Fibroblast of skin of right biceps (primary cell): ENCODE results near the gene ATOH8.
A peak's percentile ranks its signal among the peaks of the same experiment; 100 is the strongest.

Source experiments
- DNase-seq: peaks from one replicate; pipeline ENCODE4 v3.0.0-alpha.2; 2013

Gene ATOH8

DNA sequence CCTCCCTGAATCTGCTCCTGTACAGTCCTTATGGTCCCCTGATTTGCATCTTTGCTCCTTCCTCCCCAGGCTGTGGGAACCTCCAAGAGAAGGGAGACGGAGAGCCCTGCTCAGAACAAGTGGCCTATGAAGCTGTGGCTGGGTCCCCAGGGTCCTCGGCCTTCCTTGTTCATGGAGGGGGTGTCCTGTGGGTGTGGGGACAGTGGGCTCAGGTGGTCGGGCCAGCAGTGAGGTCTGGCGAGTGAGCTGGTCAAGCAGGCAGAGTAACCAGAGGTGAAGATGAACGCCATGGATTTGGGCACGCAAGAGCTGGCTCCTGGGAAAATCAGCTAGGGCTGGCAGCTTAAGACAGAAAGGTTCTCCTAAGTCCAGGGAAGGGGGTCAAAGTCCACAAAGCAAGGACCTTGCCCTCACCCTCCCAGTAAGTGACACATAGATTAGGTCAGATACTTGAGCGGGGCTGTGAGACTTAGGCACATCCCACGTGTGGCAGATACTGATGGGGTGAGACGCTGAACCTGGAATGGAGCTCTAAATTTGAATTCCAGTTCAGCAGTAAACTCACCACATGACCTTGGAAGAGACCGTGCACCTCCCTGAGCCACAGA lies 34.8 kb upstream of the ATOH8 start:
- DNase-seq, result no peak

DNA sequence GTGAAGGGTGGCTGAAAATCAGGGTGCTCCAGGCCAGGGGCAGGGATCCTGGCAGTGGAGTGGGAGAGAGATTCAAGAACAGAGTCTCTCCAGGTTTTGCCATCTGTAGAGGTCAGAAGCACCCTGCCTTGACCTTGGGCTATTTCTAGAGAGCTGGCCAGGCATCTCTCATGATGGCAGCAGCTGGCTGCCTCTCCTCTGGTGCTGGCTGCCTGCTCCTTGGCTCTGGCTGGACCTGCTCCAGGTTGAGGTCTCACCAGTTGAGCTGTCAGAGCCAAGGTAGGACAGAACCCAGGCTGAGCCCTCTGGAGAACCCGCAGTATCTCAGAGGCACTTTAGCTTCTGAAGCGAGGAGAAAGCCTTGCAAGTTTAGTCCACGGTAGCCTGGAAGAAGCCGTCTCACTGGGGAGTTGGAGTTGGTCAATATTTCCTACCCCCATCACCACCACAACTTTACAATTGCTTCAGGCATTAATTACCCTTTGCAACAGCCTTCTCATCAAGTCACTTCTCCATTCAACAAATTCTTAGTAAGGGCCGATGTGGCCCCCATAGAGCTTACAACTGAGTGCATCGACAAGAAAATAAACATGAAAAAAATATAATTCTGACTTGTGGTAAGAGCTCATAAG lies 34.1 kb upstream of the ATOH8 start:
- DNase-seq, result no peak

DNA sequence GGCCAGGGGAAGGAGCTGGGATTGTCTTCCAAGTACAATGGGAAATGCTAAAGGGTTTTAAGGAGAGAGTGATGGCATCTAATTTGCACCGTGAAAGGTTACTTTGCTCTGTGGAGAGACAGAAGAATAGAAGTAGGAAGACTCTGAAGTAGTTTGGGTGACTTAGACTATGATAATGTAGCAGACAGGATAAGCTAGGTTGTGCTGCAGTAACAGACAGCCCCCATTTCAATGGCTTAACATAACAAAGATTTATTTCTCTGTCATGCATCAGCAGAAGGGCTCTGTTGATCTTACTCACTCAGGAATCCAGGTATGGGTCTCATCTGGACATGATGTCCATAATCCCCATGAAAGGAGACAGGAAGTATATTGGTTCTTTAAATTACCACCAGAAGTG lies 33.3 kb upstream of the ATOH8 start:
- no peak for DNase-seq

DNA sequence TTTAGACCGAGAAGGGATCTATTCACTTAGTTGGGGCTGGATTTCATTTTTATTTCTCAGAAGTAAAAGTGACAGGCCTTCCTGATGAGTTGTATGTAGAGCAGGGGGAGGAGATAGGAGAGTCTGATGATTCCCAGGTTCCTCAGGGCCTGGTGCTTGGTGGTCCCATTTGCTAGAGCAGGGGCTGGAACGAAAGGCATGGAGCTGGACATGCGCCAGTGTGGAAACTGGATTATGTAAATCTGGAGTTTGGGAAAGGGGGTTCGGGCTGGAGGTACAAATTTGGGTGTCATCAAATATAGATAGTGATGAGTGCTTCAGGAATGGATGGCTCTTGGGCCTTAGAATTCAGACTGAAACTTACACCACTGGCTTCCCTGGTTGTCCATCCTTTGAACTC lies 32.1 kb upstream of the ATOH8 start:
- DNase-seq, result no peak

DNA sequence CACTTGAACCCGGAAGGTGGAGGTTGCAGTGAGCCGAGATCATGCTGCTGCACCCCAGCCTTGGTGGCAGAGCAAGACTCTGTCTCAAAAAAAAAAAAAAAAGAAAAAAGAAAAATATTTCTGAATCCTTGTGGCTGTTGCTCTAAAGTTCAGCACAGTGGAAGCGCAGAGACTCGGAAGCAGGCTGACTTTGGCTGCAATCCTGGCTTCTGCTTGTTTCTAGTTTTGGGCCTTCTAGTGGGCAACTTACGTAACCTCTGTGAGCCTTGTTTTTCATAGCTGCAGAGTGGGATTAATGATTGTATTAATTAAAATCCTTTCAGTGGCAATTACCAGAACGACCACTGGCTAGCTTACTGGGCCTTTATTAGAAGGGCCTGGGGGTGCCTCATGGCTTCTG lies 31.3 kb upstream of the ATOH8 start:
- DNase-seq, result no peak

DNA sequence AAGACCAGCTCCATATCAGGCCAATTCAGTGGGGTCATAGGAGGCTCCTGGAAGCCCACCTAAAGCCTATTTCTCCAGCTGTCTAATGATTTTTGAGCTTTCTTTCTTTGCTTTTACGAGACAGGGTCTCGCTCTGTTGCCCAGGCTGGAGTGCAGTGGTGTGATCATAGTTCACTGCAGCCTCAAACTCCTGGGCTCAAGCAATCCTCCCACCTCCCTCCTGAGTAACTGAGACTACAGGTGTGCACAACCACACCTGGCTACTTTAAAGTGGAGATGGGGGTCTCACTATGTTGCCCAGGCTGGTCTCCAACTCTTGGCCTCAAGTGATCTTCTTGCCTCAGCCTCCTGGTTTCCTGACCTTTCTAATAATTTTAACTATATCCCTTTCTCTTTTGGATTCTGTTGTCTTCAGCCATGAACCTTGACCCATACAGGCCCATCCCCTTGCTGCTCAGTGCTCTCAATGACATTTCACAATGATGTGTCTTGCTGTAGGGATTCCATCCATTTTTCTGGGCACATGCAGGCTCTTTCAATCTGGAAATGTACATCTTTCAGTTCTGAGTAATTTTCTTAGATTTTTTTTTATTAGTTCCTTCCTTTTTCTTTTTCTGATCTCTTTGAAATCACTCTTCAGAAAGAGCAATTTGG lies 30.0 kb upstream of the ATOH8 start:
- peak; percentile 47 for DNase-seq

DNA sequence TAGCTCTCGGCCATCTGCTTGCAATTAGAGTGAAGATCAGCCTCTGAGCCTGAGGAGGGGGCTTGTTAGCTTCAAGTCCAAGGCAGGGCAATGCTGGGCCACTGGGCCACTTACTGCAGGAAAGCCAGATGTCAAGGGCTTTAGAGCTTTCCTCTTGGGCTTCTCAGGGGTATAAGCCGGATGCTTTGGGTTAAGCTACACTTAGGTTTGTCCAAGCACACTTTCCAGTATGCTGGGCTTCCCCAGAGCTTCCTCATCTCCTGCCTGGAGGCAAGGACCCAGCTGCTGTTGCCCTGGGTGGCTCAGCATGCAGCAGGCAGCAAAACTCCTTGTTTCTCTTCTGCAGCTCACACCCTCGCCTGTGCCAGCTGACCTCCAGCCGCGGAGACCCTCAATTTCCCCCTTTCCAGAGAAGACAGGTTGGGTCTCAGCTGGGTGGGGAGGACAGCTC lies 29.0 kb upstream of the ATOH8 start:
- no peak for DNase-seq

DNA sequence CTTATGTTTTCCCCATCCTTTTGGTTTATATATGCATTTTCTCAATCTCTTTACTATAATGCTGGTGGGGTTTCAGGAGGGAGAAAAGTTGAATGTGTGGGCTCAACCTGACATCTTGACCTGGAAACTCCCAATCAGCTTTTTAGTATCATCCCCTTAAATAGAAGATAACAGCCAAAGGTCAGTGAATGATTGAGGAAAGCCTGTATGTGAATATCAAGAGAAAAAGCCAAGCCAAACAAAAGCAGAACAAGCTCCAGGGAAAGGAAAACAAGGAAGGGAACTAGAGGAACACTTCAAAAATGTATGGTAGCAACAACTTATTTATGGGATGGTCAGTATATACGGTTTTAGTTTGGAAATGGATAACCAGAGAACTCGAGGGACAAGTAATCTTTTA lies 28.3 kb upstream of the ATOH8 start:
- no peak for DNase-seq

DNA sequence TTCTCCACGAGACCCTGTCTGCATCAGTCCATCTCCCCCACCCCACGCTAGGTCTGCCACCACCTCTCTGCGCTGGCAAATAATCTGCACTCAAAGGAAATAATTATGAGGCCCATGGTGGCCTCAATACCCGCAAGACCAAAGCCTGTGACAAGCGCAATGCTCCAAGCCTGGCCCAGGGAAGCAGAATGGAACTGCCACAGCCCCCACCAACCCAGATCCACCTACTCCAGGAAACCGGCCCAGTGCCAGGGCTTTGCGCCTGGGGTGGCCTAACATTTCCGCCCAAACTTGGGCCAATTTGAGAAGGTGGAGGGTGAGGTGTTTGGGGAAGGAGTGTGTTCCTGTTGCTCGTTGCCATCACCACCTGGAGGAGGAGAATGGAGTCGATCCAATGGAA lies 26.0 kb upstream of the ATOH8 start:
- DNase-seq, result no peak

DNA sequence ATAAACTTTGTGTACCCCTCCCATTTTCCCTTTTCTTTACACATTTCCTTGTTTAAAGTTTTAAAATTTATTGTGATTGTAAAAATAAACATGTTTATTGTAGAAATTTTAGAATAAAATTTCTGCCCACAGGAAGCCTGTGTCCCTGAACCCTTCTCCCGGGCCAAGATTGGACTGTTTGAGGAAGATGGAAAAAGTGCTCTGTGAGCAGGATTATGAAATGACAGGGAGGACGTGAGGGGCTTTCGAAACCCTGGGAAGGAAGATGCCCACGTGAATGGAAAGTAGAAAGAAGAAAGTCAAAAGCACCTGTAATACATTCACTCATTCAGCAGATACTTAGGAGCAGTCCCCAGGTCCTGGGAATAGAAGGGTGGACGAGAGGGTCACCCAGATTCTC lies 25.4 kb upstream of the ATOH8 start:
- no peak for DNase-seq

DNA sequence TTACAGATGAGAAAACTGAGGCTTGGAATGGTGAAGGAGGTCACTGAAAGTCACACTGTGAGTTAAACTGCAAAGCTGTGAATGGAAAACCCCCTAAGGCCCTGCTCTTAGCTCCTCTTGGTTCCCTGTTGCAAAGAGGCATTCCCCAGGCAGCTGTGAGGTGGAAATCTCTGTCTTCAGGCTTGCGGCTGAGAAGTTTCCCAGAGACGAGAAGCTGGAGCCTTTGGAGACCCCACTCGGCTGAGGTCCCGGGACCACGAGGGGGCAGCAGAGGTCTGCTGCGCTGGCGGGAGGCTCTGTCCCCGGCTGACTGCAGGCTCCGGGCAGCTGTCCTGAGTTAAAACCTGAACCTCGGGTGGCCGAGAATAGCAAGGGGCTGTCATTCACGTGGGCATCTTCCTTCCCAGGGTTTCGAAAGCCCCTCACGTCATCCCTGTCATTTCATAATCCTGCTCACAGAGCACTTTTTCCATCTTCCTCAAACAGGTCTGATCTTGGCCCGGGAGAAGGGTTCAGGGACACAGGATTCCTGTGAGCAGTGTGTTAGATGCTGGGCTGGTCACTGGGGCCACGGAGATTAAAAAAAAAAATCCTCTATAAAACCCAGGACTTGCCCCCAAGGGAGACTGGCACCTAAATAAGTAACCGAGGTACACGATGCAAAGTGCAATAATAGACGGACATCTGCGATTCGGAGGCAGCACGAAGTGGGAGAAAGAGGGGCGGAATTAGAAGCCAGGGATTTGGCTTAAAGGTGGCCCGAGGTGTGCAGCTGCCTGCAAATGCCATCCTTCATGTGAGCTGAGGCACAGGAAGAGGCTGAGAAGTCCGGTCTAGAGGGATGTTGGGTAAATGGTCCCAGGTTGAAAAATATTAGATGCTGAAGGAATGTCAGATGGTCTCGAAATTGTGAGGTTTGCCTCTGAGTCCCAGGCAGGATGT lies 24.6 kb upstream of the ATOH8 start:
- peak; percentile 79 for DNase-seq

DNA sequence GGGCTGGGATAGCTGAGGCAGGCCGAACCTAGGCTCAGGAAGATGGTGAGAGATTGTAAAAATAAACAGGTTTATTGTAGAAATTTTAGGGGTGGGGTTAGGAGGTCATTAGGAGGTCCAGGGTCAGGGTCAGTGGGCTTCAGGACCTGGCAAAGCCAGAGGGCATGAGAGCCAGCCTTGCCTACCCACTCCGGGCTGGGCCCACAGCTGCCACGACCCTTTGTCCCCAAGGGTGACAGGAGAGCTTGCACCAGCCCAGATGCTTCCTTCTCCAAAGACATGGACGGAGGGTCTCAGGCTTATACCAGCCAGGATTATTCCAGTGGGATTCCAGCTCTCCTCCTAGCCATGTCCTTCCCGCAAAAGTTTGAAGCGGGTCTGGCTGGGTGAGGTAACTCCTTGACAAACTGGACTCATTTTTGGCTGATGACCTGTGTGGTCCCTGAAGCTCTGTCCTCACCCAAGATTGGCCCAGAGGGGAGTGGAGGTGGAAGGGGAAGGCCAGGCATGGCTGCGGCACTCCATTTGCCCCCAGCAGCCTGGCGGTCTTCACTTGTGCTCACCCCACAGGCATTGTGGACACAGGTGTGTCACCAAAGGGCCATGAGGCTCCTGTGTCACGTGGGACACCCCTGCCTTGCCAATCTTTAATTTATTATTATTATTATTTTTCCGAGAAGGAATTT lies 23.8 kb upstream of the ATOH8 start:
- no peak for DNase-seq

DNA sequence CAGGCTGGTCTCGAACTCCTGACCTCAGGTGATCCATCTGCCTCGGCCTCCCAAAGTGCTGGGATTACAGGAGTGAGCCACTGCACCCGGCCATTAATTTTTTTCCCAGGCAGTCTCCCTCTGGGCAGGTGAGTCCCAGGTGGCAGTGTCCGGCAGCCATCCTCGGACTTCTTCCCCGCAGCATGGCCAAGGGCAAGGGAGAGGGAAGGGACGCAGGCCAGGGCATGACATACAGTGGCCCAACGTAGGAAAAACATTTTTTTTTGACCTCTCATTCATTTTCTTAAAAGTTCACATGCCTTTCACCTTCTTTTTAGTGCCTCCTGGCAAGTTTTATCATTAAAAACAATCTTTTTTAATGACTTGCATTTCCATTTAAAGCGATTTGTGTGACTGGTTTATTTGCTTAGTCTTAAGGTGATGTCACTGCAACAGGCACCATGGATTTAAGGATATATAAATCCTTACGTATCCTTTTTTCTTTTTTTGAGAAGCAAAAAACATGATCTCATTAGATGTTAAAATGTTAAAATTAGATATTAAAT lies 23.0 kb upstream of the ATOH8 start:
- no peak for DNase-seq

DNA sequence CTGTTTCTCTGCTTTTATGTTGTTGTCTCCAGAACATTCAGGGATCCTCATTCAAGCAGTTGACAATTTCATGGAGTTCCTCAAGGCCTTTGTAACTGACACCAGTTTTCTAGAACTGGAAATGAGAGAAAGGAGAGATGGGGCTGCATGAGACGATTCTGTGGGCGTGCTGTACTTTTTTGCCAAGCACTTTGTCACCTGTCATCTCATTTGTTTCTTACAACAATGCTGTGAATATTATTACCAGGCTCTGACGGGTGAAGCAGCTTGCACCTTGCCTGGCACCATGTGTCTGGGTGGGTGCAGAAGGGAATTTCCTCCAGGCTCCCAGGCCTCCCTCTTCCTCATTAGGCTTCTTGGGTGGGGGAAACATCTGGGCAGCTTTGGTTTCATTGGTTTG lies 22.2 kb upstream of the ATOH8 start:
- no peak for DNase-seq

DNA sequence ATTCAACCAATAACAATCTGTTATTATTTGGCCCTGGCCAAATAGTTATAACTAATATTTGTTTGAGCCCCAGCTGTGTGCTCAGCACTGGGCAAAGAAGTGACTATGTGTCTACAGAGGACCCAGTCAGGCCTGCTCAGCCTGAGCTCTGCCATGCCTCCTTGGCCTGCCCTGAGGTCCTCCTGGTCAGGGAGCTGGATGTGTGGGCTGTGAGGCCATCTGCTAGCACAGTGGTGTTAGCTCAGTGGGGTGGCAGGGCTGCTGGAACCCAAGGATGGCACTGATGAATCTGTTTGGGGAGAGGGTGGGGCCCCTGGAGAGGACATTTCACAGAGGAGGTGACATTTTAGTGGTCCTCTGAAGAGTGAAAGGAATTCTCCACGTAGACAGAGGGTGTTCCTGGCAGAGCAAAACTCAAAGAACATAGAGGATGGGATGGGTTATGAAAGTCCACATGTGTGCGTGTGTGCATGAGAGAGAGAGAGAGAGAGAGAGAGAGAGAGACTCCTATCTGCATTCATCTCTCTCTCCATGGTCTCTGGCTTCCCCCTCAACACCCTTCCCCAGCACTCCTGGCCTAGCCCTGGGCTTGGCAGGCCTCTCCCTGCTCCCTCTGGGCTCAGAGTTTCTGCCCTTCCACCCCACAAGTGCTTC lies 21.2 kb upstream of the ATOH8 start:
- no peak for DNase-seq

DNA sequence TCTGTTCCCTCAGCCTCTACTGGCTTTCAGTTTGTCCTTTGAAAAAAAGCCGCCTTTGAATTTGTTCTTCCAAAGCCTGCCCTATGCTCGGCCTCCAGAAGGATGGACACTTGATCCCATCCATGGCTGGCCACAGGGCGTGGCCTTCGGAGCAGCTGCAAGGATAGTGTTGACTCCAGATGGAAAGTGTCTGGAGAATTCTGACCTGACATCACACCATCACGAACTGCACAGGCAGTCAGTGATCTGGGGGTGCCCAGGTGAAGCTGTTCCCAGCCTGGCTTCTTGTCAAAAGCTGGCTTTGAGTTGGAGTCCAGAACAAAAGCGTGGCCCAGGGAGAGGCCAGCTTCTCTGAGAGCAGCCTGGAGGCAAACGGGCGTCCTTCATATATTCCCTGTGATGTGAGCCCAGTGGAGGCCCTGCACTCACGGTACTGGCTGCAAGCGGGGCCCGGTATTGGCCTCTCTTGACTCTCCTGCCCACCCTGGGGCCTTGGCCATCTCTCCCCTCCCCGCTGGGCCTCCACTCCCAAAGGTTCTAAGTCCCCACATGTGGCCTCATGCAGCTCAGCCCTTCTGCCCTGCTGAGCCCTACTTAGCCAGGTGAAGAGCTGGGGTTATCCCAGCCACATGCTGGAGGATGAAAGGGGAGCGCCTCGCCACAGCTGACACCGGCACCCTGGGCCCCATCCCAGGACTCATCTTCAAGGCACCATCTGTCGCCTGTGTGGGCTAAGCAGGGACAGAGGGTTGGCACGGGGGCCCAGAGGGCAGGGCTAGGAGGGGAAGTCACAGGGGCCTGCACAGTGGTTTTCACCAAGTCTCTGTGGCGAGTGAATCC lies 20.4 kb upstream of the ATOH8 start:
- no peak for DNase-seq

DNA sequence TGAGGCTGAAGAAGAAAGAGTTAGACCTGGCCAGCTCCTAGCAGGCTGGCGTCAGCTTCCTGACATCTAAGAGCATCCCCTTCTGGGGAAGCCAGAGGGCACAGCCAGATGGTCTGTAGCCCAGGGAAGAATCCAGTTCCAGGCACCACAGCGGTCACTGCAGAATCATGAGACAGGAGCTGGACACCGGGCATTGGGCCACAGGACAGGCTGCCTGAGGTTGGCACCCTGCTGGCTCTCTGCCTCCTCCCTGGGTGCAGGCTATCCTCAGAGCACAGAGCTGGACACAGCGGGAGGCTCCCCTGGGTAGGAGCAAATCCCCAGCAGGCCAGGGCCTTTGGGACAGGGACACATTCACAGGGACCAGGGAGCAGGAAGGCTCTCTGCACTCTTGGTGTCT lies 19.8 kb upstream of the ATOH8 start:
- no peak for DNase-seq

DNA sequence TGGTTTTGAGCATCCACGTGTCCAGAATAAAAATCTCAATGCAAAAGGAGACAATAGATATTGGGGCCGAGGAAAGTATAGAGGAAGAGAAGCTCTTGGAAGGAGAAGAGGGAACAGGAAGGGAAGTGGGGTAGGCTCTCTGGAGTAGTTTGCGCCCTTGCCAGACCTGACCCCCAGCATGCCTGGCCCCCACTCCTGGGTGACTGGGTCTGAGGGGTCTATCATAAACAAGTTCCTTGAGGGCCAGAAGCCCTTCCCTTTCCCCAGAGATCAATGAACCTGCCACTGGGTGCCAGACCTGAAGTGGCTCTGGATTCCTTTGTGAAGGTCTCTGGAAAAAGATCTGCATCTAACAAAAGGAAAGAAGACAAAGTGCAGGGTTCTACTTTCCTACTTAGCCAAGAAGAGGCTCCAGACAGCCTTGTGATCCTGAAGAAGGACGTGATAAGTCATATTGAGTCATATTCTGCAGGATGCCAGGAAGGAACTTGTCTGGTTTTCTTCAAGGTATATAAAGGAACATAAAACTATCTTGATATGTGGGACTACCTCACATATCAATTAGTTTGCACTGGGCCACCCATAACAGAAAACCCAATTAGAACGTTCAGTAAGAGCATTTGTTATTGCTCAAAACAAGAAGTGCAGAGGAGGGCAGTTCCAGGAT lies 18.7 kb upstream of the ATOH8 start:
- DNase-seq, result peak; percentile 68

DNA sequence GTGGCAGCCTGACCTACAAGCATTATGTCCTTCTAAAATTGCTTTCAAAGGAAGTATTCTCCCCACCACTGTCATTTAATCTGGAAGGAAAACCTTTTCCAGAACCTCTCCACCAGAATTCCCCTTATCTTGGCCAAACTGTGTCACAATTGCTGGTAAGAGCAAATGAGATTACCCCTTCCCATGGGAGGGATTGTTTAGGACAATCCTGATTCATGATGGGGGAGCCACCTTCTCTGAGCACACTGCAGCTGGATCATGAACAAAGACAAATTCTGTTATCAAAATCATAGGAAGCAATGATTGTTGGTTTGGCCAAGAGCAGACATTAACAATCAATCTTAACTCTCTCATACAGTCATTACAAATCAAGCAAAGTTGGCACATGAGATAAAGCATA lies 18.1 kb upstream of the ATOH8 start:
- no peak for DNase-seq
